OCI-LY7 (cell line): ENCODE data around the gene CYP2A6. TPM values are rescaled to one million over a fixed set of nuclear protein-coding genes. Genes with fewer than 3 reads are reported as not detected.
"Not testable (repeated sequence)": the region's sequence is repeated elsewhere in the genome, so short reads cannot be mapped to it uniquely, and the experiment has no call there.

Experiments used
- BruUV-seq: library from RNA; stranded (reverse); fragments of 400-500 nt; replicated peaks from 2 replicates; lab custom pipeline; 2021; lab: Mats Ljungman, UMichigan
- CTCF ChIA-PET: fragments of 300-600 bp; sonication (Branson Sonifier 250); formaldehyde crosslinking; loops from one replicate; lab custom pipeline; 2022; ENCODE audit warnings: antibody characterized with exemption; ENCODE audit not compliant: unreplicated experiment; lab: Charles Lee
- POLR2A ChIA-PET: fragments of 300-600 bp; sonication (Branson Sonifier 250); formaldehyde crosslinking; loops from one replicate; lab custom pipeline; 2022; ENCODE audit warnings: antibody characterized with exemption; lab: Charles Lee
- DNase-seq: peaks from one replicate; pipeline ENCODE4 v3.0.0-alpha.2; 2015; ENCODE audit warnings: low spot score
- H2AFZ ChIP-seq: fragments of 200-600 bp; sonication (generic), shearing (Covaris generic); 2 replicates; pipeline ENCODE4 v1.6.1; 2014; ENCODE audit warnings: mild to moderate bottlenecking, antibody characterized with exemption, low read length, moderate library complexity
- H3K27ac ChIP-seq: fragments of 200-600 bp; sonication (generic); 2 replicates; pipeline ENCODE4 v1.5.1; 2014; ENCODE audit warnings: mixed run types, low read depth, mild to moderate bottlenecking, moderate library complexity, low read length, inconsistent platforms; ENCODE audit not compliant: poor library complexity, severe bottlenecking
- H3K36me3 ChIP-seq: fragments of 200-600 bp; sonication (generic); 2 replicates; pipeline ENCODE4 v1.6.1; 2014; ENCODE audit warnings: mild to moderate bottlenecking, antibody characterized with exemption, low read length, moderate library complexity, mixed read lengths; ENCODE audit not compliant: insufficient read depth
- H3K4me1 ChIP-seq: fragments of 200-600 bp; sonication (generic); 2 replicates; pipeline ENCODE4 v1.5.1; 2014; ENCODE audit warnings: mild to moderate bottlenecking, low read length; ENCODE audit not compliant: insufficient read depth, poor library complexity, severe bottlenecking
- H3K4me2 ChIP-seq: fragments of 200-600 bp; sonication (generic); 2 replicates; pipeline ENCODE4 v1.6.1; 2014; ENCODE audit warnings: mild to moderate bottlenecking, low read length
- H3K4me3 ChIP-seq: fragments of 200-600 bp; sonication (generic); 2 replicates; pipeline ENCODE4 v1.5.1; 2014; ENCODE audit warnings: mild to moderate bottlenecking, low read depth, low read length; ENCODE audit not compliant: poor library complexity, severe bottlenecking
- H3K79me2 ChIP-seq: fragments of 200-600 bp; sonication (generic); 2 replicates; pipeline ENCODE4 v1.6.1; 2016; ENCODE audit warnings: low read depth, mild to moderate bottlenecking, low read length, moderate library complexity, mixed read lengths; ENCODE audit not compliant: insufficient read depth
- H3K9me2 ChIP-seq: fragments of 200-600 bp; sonication (generic); 2 replicates; pipeline ENCODE4 v1.6.1; 2016; ENCODE audit warnings: mild to moderate bottlenecking, low read length, mixed read lengths; ENCODE audit not compliant: insufficient read depth
- H3K9me3 ChIP-seq: fragments of 200-600 bp; sonication (generic); 2 replicates; pipeline ENCODE4 v1.6.1; 2014; ENCODE audit warnings: mild to moderate bottlenecking, mixed run types, low read length, mixed read lengths
- H4K20me1 ChIP-seq: fragments of 200-600 bp; sonication (generic); 2 replicates; pipeline ENCODE4 v1.6.1; 2014; ENCODE audit warnings: mild to moderate bottlenecking, antibody characterized with exemption, low read length, moderate library complexity, mixed read lengths; ENCODE audit not compliant: insufficient read depth
- EZH2phosphoT487 ChIP-seq: fragments of 200-600 bp; sonication (generic); IDR thresholded peaks from 2 replicates; pipeline ENCODE4 v1.6.1; 2018; ENCODE audit warnings: low read depth, borderline replicate concordance, mild to moderate bottlenecking, mixed run types, antibody characterized with exemption, low read length, moderate library complexity, mixed read lengths
- intact Hi-C: fragments of 100-400 bp; cut with micrococcal nuclease; formaldehyde crosslinking; loops from one replicate; pipeline ENCODE4 v1.10.0; 2022; ENCODE audit not compliant: unreplicated experiment
- total RNA-seq, 2 experiments: library from RNA; depleted of rRNA in 1 of 2; stranded (reverse); fragments of >200 nt in 1 of 2; shearing (Covaris generic) in 1 of 2; gene quantifications; 2 replicates each; pipeline ENCODE4 v1.2.3, GENCODE V29; 2014 to 2022
- TF ChIP-seq, protein P1 (sequence below): fragments of 200-600 bp; sonication (generic); conservative IDR thresholded peaks from 2 replicates; pipeline ENCODE4 v1.5.1; 2014; ENCODE audit warnings: mild to moderate bottlenecking, antibody characterized with exemption, low read length, moderate library complexity, mixed read lengths

The CYP2A6 gene
- total RNA-seq, 2 experiments from 2014 or later = not detected

DNA sequence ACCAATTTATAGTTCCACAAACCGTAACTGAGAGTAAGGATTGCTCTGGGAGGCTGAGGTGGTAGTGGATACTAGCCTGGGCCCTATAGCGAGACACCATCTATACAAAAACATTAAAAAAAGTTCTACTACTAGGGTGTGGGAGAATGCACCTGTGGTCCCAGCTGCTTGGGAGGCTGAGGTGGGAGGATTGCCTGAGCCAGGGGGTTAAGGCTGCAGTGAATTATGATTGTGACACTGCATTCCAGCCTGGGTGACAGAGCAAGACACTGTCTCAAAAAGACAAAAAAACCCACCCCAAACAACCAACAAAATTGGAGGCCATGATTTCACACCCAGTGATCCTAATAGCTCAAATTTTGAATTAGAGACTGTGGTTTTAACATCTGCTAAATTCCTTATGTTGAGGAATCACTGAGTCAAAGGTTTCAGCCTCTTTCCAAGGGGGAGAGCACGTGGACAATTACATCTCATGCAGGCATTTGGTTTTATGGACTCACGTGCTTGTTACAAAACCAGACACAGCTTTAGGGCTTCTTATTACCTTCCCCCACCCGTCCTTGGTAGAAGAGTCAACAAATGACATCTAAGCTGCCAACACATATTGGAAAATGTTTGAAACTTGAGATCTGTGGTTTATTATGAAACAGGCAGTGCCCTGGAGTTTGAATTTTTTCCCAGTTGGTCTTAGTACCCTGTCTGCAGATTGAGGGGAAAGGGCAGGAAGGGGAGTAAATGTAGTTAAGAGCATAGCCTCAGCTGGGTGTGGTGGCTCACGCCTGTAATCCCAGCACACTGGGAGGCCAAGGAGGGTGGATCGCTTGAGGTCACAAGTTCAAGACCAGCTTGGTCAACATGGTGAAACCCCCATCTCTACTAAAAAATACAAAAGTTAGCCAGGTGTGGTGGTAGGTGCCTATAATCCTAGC, 18.5 kb downstream of the CYP2A6 start:
- H4K20me1 ChIP-seq = no peaks in the 10 kb centered on the region
- H3K9me3 ChIP-seq = no peaks in the 10 kb centered on the region
- no peak for DNase-seq
- ChIA-PET POLR2A (no interaction called here), CTCF (no interaction called here)
- no peaks in the 10 kb centered on the region for H3K9me2 ChIP-seq
- no peaks in the 10 kb centered on the region for H3K4me1 ChIP-seq
- H3K27ac ChIP-seq = no peak overlapping the region
- BruUV-seq = no TSS peak
- no peaks in the 10 kb centered on the region for H3K36me3 ChIP-seq
- intact Hi-C loops = no loop called here
- H2AFZ ChIP-seq = no peak overlapping the region
- no peak overlapping the region for H3K4me3 ChIP-seq
- no peak for TF ChIP-seq EZH2phosphoT487
- TF ChIP-seq, protein P1, sequence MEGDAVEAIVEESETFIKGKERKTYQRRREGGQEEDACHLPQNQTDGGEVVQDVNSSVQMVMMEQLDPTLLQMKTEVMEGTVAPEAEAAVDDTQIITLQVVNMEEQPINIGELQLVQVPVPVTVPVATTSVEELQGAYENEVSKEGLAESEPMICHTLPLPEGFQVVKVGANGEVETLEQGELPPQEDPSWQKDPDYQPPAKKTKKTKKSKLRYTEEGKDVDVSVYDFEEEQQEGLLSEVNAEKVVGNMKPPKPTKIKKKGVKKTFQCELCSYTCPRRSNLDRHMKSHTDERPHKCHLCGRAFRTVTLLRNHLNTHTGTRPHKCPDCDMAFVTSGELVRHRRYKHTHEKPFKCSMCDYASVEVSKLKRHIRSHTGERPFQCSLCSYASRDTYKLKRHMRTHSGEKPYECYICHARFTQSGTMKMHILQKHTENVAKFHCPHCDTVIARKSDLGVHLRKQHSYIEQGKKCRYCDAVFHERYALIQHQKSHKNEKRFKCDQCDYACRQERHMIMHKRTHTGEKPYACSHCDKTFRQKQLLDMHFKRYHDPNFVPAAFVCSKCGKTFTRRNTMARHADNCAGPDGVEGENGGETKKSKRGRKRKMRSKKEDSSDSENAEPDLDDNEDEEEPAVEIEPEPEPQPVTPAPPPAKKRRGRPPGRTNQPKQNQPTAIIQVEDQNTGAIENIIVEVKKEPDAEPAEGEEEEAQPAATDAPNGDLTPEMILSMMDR = no peak
- no peak overlapping the region for H3K4me2 ChIP-seq
- H3K79me2 ChIP-seq = no peaks in the 10 kb centered on the region

DNA sequence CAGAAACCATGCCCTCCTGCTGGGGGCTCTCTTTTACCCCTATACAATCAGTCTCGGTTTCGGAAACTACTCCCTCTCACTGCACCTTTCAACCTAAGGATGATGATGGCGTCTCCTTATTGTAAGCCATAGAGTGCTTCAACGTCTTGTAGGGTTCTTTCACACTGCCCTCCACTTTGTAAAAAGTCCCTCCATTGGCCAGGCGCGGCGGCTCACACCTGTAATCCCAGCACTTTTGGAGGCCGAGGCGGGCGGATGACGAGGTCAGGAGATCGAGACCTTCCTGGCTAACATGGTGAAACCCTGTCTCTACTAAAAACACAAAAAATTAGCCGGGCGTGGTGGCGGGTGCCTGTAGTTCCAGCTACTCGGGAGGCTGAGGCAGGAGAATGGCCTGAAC, 19.5 kb downstream of the CYP2A6 start:
- H2AFZ ChIP-seq, H3K9me3 ChIP-seq, H3K4me2 ChIP-seq, BruUV-seq, H4K20me1 ChIP-seq, CTCF ChIA-PET, H3K9me2 ChIP-seq, H3K4me3 ChIP-seq, H3K27ac ChIP-seq, H3K4me1 ChIP-seq, H3K36me3 ChIP-seq, POLR2A ChIA-PET, H3K79me2 ChIP-seq, DNase-seq, intact Hi-C loops: not testable (repeated sequence)

DNA sequence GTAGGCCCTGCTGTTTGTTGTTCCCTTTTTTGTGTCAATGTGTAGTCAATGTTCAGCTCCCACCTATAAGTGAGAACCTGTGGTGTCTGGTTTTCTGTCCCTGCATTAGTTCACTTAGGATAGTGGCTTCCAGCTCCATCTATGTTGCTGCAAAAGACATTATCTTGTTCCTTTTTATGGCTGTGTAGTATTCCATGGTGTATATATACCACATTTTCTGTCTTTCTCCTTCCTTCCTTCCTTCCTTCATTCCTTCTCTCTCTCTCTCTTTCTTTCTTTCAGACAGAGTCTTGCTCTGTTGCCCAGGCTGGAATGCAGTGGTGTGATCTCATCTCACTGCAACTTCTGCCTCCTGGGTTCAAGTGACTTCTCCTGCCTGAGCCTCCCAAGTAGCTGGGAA, 21.0 kb downstream of the CYP2A6 start:
- Histone ChIP-seq H3K27ac (no peak overlapping the region), H3K36me3 (no peaks in the 10 kb centered on the region), H2AFZ (no peak overlapping the region), H3K9me2 (no peaks in the 10 kb centered on the region), H3K4me1 (no peaks in the 10 kb centered on the region), H3K4me2 (no peak overlapping the region), H3K9me3 (no peaks in the 10 kb centered on the region), H4K20me1 (no peaks in the 10 kb centered on the region), H3K79me2 (no peaks in the 10 kb centered on the region), H3K4me3 (no peak overlapping the region)
- TF ChIP-seq, protein P1 = no peak
- TF ChIP-seq EZH2phosphoT487 = no peak
- ChIA-PET CTCF (interaction anchor here (0.9 kb wide), 1 partner anchor 146 kb away, joined by 3 read pairs; no protein-coding TSS in a partner anchor), POLR2A (no interaction called here)
- intact Hi-C loops = no loop called here
- no peak for DNase-seq
- BruUV-seq = no TSS peak
